22Rv1 (cell line): Measurements from ENCODE around the gene PLEKHA5.

Experiments used
- H3K27ac ChIP-seq: fragments of 450-650 bp; 2 replicates; pipeline ENCODE4 v1.5.1; 2017
- CTCF ChIP-seq: fragments of 450-650 bp; IDR thresholded peaks from 2 replicates; pipeline ENCODE4 v1.5.1; 2017; ENCODE audit warnings: mild to moderate bottlenecking
- ZFX ChIP-seq: fragments of 450-650 bp; IDR thresholded peaks from 2 replicates; pipeline ENCODE4 v1.6.1; 2017; ENCODE audit warnings: antibody characterized with exemption, borderline replicate concordance

Gene PLEKHA5

DNA sequence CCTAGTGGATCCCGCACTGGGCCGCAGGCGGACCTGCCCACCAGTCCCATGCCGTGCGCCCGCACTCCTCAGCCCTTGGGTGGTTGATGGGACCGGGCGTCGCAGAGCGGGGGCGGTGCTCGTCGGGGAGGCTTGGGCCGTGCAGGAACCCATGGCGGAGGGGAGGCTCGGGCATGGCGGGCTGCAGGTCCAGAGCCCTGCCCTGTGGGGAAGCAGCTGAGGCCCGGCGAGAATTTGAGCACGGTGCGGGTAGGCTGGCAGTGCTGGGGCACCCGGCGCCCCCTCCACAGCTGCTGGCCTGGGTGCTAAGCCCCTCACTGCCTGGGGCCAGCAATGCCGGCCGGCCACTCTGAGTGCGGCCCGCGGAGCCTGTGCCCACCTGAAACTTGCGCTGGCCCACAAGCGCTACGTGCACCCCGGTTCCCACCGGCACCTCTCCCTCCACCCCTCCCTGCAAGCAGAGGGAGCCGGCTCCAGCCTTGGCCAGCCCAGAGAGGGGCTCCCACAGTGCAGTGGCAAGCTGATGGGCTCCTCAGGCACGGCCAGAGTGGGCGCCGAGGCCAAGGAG is 100.8 kb downstream of the PLEKHA5 start:
- H3K27ac ChIP-seq, result no peak overlapping the region
- TF ChIP-seq CTCF, result no peak
- no peak for TF ChIP-seq ZFX

- no peak for TF ChIP-seq ZFX
- TF ChIP-seq CTCF, result no peak
- no peak overlapping the region for H3K27ac ChIP-seq
These were observed 101.4 kb downstream of the PLEKHA5 start for GRCh38 chr12:19230896-19231295.

DNA sequence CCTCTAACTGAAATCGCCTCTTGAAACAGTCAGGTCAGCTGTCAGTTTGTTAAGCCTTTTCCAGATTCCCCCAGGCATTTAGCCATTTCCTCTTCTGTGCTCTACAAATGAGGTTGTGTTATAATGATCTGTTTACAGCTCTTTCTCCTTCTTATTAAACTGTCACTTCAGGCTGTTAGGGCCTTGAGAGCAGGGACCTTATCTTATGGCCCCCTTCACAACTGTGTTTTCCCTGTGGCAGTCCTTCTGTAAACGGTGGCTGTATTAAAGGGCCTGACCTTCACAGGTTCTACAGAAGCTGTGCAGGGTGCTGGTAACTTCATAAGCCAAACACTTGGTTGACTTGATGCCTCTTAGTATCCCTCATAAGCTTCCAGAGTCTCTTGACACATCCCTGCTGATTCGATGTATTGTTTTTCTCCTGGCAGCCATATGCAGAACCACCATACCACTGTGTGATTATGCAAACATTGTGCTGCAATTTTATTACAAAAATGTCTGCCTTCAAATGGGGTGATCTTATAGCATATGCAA is 104.7 kb downstream of the PLEKHA5 start:
- TF ChIP-seq CTCF (no peak), ZFX (no peak)
- no peak overlapping the region for H3K27ac ChIP-seq

- no peak overlapping the region for H3K27ac ChIP-seq
- TF ChIP-seq ZFX, result no peak
- TF ChIP-seq CTCF, result no peak
These were observed 105.7 kb downstream of the PLEKHA5 start for GRCh38 chr12:19234981-19235871.

- TF ChIP-seq ZFX, result no peak
- TF ChIP-seq CTCF, result no peak
- no peak overlapping the region for H3K27ac ChIP-seq
These were observed 107.1 kb downstream of the PLEKHA5 start for GRCh38 chr12:19236656-19237055.

- no peak for TF ChIP-seq ZFX
- TF ChIP-seq CTCF, result no peak
- no peak overlapping the region for H3K27ac ChIP-seq
These were observed 109.0 kb downstream of the PLEKHA5 start for GRCh38 chr12:19238540-19238939.

GRCh38 chr12:19239102-19239501 is 109.6 kb downstream of the PLEKHA5 start:
- TF ChIP-seq ZFX (no peak), CTCF (no peak)
- H3K27ac ChIP-seq, result no peak overlapping the region
